H1 (cell line): ENCODE measurements around the gene C10orf95. TPM values are rescaled to one million over a fixed set of nuclear protein-coding genes. Genes with fewer than 3 reads are reported as not detected.

Experiments
- FOSL1 ChIP-seq: IDR thresholded peaks from 2 replicates; pipeline ENCODE4 v1.6.1; 2011; ENCODE audit warnings: mild to moderate bottlenecking, low read depth, low read length, moderate library complexity; ENCODE audit not compliant: insufficient read depth
- NANOG ChIP-seq: IDR thresholded peaks from 2 replicates; pipeline ENCODE4 v1.6.1; 2011; ENCODE audit warnings: low read length, low read depth, mild to moderate bottlenecking, inconsistent platforms; ENCODE audit not compliant: insufficient read depth, poor library complexity, severe bottlenecking
- PHF8 ChIP-seq: fragments of 200-600 bp; sonication (generic); conservative IDR thresholded peaks from 2 replicates; pipeline ENCODE4 v1.7.1; 2012; ENCODE audit warnings: low read depth, mild to moderate bottlenecking, inconsistent platforms, low read length, moderate library complexity
- POLR2AphosphoS5 ChIP-seq: IDR thresholded peaks from 2 replicates; pipeline ENCODE4 v1.6.1; 2011; ENCODE audit warnings: low read depth, low read length
- RNF2 ChIP-seq: fragments of 200-900, 300-1000 bp; sonication (generic); IDR thresholded peaks from 2 replicates; pipeline ENCODE4 v1.7.1; 2016; ENCODE audit warnings: borderline replicate concordance, low read depth, mild to moderate bottlenecking, antibody characterized with exemption, low read length; ENCODE audit not compliant: poor library complexity, severe bottlenecking; ENCODE audit errors: missing control alignments
- SAP30 ChIP-seq: fragments of 300-600 bp; sonication (generic); IDR thresholded peaks from 2 replicates; pipeline ENCODE4 v1.7.1; 2012; ENCODE audit warnings: low read length, moderate library complexity, mild to moderate bottlenecking, inconsistent platforms; ENCODE audit not compliant: insufficient read depth, insufficient replicate concordance
- SIX5 ChIP-seq: IDR thresholded peaks from 2 replicates; pipeline ENCODE4 v1.6.1; 2011; ENCODE audit warnings: mild to moderate bottlenecking, low read depth, low read length
- YY1 ChIP-seq: IDR thresholded peaks from 2 replicates; pipeline ENCODE4 v1.6.1; 2011; ENCODE audit warnings: low read depth, mild to moderate bottlenecking, low read length
- polyA plus RNA-seq, 7 experiments: library from polyadenylated mRNA; depleted of rRNA in 3 of 7; stranded (reverse) in 5 of 7; unstranded in 2 of 7; fragments of >200 nt in 5 of 7; fragments of 200-250 nt in 2 of 7; gene quantifications; 1 replicate in 5 of 7; 2 replicates in 1 of 7; 4 replicates in 1 of 7; pipeline versions ENCODE4 v1.2.1 to v1.2.3, GENCODE V29; 2011 to 2013; ENCODE audit warnings: missing spikeins in 2 of 7, mixed read lengths in 2 of 7
- total RNA-seq: library from RNA; stranded (reverse); fragmentation: NEBNext Ultra II Directional; extraction: Animal tissue kit (Norgen Biotek cat#: 25700); gene quantifications from 2 replicates; pipeline ENCODE4 v1.2.1, GENCODE V29; 2021
- TF ChIP-seq, protein P1 (sequence below): fragments of 300-600 bp; sonication (generic); IDR thresholded peaks from 2 replicates; pipeline ENCODE4 v1.7.1; 2012; ENCODE audit warnings: low read length, moderate library complexity, mild to moderate bottlenecking, inconsistent platforms; ENCODE audit not compliant: insufficient replicate concordance

The C10orf95 gene
- total and polyA plus RNA-seq, 2 of the 8 experiments (the other 6 are each of a cell fraction or from before 2014, with no cell fraction given): 0.34 to 0.48 TPM

DNA sequence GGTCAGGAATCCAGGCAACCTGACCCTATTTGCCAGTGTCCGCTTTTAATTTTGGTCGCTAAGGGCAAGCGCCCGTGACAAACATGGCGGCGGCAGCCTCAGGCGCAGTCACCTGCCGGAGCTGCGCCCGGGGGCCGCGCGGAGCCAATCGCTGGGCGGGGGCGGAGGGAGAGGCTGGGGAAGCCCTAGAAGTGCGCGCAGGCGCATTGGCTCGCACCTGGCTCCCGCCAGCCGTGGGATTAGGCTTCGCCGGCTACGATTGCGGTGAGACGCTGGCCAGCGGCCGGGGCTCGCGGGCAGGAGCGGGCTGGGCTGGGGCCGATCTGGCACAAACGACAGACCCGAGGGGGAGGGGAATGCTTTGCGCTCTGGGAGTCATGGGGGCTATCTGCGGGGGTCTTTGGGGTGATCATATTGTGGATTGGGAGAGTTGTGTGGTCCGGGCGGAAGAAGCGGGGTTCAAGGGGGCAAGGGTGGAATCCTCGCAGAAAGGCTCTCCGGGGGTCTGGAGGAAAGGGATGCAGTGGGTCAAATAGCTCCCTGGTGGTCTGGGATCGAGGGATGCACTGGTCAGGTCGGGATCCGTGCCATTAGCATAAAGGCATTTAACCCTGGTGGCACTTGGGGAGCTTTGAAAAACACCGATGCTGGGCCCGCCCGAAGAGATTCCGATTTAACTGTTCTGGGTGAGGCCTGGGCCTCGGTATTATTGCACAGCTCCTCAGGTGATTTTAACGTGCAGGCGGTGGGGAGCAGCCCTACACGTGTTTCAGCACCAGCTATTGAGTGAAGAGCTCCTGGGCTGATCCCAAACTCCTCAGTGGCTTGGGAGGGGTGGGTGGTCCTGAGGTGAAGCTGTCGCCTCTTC lies 10.1 kb upstream of the C10orf95 start (continued):
- TF ChIP-seq, protein P1, sequence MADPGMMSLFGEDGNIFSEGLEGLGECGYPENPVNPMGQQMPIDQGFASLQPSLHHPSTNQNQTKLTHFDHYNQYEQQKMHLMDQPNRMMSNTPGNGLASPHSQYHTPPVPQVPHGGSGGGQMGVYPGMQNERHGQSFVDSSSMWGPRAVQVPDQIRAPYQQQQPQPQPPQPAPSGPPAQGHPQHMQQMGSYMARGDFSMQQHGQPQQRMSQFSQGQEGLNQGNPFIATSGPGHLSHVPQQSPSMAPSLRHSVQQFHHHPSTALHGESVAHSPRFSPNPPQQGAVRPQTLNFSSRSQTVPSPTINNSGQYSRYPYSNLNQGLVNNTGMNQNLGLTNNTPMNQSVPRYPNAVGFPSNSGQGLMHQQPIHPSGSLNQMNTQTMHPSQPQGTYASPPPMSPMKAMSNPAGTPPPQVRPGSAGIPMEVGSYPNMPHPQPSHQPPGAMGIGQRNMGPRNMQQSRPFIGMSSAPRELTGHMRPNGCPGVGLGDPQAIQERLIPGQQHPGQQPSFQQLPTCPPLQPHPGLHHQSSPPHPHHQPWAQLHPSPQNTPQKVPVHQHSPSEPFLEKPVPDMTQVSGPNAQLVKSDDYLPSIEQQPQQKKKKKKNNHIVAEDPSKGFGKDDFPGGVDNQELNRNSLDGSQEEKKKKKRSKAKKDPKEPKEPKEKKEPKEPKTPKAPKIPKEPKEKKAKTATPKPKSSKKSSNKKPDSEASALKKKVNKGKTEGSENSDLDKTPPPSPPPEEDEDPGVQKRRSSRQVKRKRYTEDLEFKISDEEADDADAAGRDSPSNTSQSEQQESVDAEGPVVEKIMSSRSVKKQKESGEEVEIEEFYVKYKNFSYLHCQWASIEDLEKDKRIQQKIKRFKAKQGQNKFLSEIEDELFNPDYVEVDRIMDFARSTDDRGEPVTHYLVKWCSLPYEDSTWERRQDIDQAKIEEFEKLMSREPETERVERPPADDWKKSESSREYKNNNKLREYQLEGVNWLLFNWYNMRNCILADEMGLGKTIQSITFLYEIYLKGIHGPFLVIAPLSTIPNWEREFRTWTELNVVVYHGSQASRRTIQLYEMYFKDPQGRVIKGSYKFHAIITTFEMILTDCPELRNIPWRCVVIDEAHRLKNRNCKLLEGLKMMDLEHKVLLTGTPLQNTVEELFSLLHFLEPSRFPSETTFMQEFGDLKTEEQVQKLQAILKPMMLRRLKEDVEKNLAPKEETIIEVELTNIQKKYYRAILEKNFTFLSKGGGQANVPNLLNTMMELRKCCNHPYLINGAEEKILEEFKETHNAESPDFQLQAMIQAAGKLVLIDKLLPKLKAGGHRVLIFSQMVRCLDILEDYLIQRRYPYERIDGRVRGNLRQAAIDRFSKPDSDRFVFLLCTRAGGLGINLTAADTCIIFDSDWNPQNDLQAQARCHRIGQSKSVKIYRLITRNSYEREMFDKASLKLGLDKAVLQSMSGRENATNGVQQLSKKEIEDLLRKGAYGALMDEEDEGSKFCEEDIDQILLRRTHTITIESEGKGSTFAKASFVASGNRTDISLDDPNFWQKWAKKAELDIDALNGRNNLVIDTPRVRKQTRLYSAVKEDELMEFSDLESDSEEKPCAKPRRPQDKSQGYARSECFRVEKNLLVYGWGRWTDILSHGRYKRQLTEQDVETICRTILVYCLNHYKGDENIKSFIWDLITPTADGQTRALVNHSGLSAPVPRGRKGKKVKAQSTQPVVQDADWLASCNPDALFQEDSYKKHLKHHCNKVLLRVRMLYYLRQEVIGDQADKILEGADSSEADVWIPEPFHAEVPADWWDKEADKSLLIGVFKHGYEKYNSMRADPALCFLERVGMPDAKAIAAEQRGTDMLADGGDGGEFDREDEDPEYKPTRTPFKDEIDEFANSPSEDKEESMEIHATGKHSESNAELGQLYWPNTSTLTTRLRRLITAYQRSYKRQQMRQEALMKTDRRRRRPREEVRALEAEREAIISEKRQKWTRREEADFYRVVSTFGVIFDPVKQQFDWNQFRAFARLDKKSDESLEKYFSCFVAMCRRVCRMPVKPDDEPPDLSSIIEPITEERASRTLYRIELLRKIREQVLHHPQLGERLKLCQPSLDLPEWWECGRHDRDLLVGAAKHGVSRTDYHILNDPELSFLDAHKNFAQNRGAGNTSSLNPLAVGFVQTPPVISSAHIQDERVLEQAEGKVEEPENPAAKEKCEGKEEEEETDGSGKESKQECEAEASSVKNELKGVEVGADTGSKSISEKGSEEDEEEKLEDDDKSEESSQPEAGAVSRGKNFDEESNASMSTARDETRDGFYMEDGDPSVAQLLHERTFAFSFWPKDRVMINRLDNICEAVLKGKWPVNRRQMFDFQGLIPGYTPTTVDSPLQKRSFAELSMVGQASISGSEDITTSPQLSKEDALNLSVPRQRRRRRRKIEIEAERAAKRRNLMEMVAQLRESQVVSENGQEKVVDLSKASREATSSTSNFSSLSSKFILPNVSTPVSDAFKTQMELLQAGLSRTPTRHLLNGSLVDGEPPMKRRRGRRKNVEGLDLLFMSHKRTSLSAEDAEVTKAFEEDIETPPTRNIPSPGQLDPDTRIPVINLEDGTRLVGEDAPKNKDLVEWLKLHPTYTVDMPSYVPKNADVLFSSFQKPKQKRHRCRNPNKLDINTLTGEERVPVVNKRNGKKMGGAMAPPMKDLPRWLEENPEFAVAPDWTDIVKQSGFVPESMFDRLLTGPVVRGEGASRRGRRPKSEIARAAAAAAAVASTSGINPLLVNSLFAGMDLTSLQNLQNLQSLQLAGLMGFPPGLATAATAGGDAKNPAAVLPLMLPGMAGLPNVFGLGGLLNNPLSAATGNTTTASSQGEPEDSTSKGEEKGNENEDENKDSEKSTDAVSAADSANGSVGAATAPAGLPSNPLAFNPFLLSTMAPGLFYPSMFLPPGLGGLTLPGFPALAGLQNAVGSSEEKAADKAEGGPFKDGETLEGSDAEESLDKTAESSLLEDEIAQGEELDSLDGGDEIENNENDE: no peak
- TF ChIP-seq SAP30 (peak; percentile 95), POLR2AphosphoS5 (no peak; the same call in 1 of the 2 replicates), YY1 (peak; percentile 100), SIX5 (peak; percentile 66), PHF8 (peak; percentile 65), RNF2 (no peak), NANOG (no peak), FOSL1 (no peak)
